Melanocyte of skin (primary cell): ENCODE results near the gene CYP2A13. TPM values are rescaled to one million over a fixed set of nuclear protein-coding genes. Genes with fewer than 3 reads are reported as not detected.

Source experiments
- total RNA-seq, 2 donors: library from RNA; depleted of rRNA; stranded (reverse); fragments of >200 nt; gene quantifications; 2 replicates each; pipeline ENCODE4 v1.2.3, GENCODE V29; 2012

The CYP2A13 gene
- total RNA-seq: not detected

DNA sequence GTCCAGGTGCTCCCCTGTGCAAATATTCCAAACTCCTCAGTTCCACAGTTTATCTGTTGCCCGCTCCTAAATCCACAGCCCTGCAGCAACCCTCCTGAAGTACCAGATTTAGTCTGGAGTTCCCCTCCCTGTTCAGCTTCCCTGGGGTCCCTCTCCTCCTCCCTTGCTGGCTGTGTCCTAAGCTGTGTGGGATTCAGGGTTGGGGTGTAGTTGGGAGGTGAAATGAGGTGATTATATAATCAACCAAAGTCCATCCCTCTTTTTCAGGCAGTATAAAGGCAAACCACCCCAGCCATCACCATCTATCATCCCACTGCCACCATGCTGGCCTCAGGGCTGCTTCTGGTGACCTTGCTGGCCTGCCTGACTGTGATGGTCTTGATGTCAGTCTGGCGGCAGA, at the start of gene CYP2A13:
Gene CYP2A13, plus strand, starts transcription at position 301 of the 400 bp plus-strand sequence. Its CDS starts 21 bp downstream, at position 322.

GRCh38 chr19:41114132-41114531, 25.9 kb downstream of the CYP2A13 start, which contains the start of gene CYP2F1:
TSS of gene CYP2F1 (plus strand) at chr19:41114432. CDS start at chr19:41116189, 1,757 bp downstream.

Other genes starting within 250 kb of the CYP2A13 start
- not detected for gene CYP2A6, start 238.0 kb upstream of the CYP2A13 start, total RNA-seq
- gene CYP2A7, start 206.2 kb upstream of the CYP2A13 start, total RNA-seq: not detected
- not detected for gene CYP2B6, start 97.2 kb upstream of the CYP2A13 start, total RNA-seq
- gene CYP2F1, start 26.0 kb downstream of the CYP2A13 start, total RNA-seq: not detected
- gene CYP2S1, start 104.8 kb downstream of the CYP2A13 start, total RNA-seq: under 1 TPM in 1 of 2 donors, not detected in 1; 1.00 TPM
- 10 to 100 TPM; 12.7 to 28.6 TPM for gene AXL, start 130.8 kb downstream of the CYP2A13 start, total RNA-seq
- gene HNRNPUL1, start 175.9 kb downstream of the CYP2A13 start, total RNA-seq: 100 to 1,000 TPM in 1 of 2 donors, 10 to 100 TPM in 1; 78.1 to 108 TPM
- gene CCDC97, start 221.7 kb downstream of the CYP2A13 start, total RNA-seq: 10 to 100 TPM; 10.3 to 11.3 TPM